ENCODE results near the gene UPK3BL1. TPM values are rescaled to one million over a fixed set of nuclear protein-coding genes. Genes with fewer than 3 reads are reported as not detected.
"Not testable (repeated sequence)": the region's sequence is repeated elsewhere in the genome, so short reads cannot be mapped to it uniquely, and the experiment has no call there.

Gene UPK3BL1
- total and polyA plus RNA-seq, 2 donors, result 49.0 to 135 TPM

DNA sequence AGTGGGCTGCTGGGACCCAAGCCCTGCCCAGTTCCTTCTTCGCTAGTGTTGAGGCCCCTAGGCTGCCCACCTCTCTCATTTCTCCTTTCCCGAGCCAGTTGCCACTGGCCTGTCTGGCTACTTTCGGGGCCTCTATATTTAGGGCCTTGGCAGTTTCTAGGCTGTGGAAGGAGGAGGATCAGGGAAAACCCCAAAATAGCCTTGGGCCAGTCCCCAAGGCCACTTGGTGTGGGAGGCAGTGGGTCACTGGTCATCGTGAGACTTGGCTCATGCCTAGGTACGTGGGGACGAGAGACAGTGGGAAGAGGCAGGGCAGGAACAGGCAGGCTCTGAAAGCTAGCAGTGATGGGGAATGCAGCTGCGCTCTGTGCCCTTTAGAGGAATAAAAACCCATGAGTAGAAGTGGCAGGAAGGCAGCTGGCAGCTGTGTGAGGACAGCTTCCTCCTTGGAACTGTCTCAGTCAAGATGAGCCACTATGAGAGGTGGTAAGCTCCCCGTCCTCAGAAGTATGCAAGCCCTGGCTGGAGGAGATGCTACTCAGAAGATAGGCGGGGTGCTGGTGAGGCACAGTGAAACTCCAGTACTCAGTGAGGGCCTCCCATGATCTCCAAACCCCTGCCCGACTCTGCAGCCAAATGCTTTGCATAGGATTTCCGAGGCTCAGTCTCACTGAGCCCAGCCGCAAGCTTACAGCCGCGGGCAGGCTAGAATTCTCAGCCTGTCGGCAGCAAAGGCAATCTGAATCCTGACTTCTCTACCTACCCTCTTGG is 28.8 kb downstream of the UPK3BL1 start:
- not testable (repeated sequence) for H3K27ac ChIP-seq (ENCODE audit: low read depth); H3K4me3 ChIP-seq (ENCODE audit: low read depth, low read length); DNase-seq (ENCODE audit: extremely low spot score); H3K36me3 ChIP-seq (ENCODE audit: insufficient read depth); H3K4me1 ChIP-seq (ENCODE audit: insufficient read depth)
- WGBS, result 48% methylated on average over 5 of the region's 15 CpGs

DNA sequence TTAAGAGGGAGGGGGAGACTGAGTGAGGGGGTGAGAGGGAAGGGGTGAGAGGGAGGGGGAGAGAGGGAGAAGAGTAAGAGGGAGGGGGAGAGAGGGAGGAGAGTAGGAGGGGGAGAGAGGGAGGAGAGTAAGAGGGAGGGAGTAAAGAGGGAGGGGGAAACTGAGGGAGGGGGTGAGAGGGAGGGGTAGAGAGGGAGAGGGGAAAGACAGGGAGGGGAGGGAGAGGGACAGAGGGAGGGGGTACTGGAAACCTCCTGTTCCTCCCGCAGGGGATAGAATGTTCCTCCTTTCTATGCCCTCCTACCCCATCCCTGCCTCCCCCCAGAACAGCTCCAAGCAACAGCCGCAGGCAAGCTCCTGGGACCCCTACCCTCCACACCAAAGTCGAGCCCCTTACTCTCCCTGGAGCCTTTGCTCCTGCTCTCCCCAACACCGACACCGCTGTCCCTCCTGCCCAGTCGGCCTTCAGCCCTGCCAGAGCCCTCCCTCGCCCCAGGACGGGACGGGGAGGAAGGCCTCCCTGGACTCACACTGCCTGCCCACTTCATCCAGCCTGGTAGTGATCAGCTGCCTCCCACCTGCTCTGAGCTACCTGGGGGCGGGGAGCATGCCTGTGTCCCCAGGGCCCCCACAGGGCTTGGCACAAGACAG is 30.8 kb downstream of the UPK3BL1 start:
- not testable (repeated sequence) for DNase-seq (ENCODE audit: extremely low spot score); H3K27ac ChIP-seq (ENCODE audit: low read depth)

DNA sequence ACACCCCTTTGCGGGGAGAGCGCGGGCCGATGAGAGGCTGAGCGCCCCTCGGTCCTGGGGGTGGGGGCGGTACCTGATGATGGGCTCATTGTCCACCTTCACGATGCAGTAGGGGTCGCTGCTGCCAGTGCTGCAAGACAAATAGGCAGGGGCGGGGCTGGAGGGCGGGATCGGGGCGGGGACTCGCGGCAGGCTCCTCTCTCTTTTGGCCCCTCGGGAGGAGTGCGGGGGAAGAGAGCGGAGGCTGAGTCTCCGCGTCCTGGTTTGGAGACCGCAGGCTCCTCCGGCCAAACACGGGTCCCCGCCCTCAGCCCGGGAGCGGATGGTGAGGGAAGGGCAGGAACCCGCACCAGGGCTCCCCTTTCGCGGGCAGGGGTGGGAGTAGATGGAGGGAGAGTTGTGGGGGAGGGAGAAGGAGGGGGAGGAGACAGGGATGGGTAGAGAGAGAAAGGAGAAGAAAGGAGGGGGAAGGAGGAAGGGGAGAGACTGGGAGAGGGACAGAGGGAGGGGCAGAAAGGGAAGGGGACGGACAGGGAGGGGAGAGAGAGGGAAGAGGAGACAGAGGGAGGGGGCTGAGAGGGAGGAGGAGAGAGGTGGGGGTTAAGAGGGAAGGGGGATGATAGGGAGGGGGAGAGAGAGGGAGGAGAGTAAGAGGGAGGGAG is 31.4 kb downstream of the UPK3BL1 start:
- no CpG with 5 or more reads among the region's 30 CpGs for WGBS

More for the DNA sequence above, 30.8 kb downstream of the UPK3BL1 start:
- H3K36me3 ChIP-seq (ENCODE audit: insufficient read depth); H3K4me1 ChIP-seq (ENCODE audit: insufficient read depth); H3K4me3 ChIP-seq (ENCODE audit: low read depth, low read length): not testable (repeated sequence)
- 17% methylated on average over 8 of the region's 10 CpGs for WGBS

DNA sequence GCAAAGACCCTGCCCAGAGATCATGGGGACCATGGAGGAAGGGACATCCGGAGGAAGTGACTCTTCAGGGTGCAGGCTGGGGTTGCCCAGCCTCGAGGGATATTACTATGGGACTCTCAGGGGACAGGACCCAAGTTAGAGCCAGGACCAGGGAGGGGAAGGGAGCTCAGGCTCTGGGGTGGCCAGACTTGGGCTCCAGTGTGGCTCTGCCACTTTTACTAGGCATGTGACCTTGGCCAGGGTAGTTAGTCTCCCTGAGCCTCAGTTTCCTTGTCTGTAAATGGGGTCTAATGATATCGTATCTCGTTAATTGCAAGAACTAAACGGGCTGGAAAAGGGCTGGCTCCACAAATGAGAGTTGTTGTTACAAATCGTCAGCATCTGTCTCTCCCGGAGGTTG is 32.1 kb downstream of the UPK3BL1 start:
- H3K36me3 ChIP-seq (ENCODE audit: insufficient read depth); DNase-seq (ENCODE audit: extremely low spot score); H3K4me1 ChIP-seq (ENCODE audit: insufficient read depth); H3K4me3 ChIP-seq (ENCODE audit: low read depth, low read length); H3K27ac ChIP-seq (ENCODE audit: low read depth): not testable (repeated sequence)
- no CpG with 5 or more reads among the region's 7 CpGs for WGBS

More for the DNA sequence above, 31.4 kb downstream of the UPK3BL1 start:
- not testable (repeated sequence) for DNase-seq (ENCODE audit: extremely low spot score); H3K4me1 ChIP-seq (ENCODE audit: insufficient read depth); H3K4me3 ChIP-seq (ENCODE audit: low read depth, low read length); H3K36me3 ChIP-seq (ENCODE audit: insufficient read depth); H3K27ac ChIP-seq (ENCODE audit: low read depth)

DNA sequence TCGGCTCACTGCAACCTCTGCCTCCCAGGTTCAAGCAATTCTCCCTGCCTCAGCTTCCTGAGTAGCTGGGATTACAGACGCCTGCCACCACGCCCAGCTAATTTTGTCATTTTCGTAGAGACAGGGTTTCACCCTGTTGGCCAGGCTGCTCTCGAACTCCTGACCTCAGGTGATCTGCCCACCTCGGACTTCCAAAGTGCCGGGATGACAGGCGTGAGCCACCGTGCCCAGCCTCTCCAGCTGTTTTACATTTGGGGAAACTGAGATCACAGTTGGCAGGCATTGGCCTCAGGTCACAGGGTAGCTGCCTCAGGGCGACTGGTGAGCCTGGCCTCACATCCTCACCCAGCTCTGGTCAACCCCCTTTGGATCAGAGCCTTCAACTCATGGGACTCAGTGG is 32.9 kb downstream of the UPK3BL1 start:
- H3K27ac ChIP-seq (ENCODE audit: low read depth); H3K4me1 ChIP-seq (ENCODE audit: insufficient read depth); H3K4me3 ChIP-seq (ENCODE audit: low read depth, low read length); DNase-seq (ENCODE audit: extremely low spot score); H3K36me3 ChIP-seq (ENCODE audit: insufficient read depth): not testable (repeated sequence)
- WGBS, result 70% methylated on average over 5 of the region's 10 CpGs

DNA sequence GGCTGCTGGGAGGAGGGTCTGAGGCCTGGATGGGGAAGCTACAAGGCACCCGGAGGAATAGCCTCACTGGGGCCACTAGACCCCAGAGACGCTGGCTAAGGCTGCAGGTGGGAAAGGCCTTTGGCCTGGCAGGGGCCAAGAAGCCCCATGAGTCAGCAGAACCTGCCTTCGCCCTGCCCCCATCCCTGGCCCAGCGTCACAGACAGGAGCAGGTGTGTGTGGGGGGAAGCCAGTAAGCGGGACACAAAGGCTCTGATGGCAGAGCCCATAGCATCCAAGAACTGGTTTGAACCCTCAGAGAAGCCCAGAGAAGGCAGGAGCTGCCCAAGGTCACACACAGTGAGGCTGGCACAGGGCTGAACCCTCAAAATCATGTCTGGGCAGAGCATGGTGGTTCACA is 35.7 kb downstream of the UPK3BL1 start:
- no CpG with 5 or more reads among the region's 5 CpGs for WGBS

DNA sequence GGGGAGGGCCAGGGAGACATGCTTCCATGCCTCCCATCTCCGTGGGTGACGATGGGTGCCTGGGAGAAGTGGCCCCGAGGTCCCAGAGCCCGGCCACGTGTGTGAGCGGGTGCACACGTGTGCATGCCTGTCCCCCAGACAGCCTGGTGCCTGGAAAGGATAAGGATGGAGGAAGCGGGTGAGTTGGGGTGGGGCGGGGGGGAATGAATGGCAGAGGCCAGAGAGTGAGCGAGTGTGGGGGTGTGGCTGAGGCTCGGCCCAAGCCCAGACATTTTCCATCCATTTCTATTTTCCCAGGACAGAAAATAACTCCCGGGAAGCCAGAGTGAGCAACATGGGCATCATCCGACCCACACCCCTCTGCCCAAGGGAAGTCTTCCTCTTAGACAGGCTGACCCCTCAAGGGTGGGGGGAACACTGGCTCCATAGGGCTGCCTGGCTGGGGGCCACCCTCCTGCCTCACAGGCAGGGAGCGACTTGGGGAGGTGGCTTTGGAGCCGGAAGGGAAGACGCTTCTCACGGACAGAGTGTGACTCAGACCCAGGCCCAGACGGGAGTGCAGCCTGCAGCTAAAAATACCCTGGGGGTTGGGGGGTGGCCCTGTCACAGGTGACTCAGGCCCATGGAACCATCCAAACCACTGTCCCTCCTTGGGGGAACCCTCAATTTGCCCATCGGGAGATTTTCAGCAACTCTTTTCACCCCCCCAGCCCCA is 38.0 kb downstream of the UPK3BL1 start:
- H3K4me1 ChIP-seq (ENCODE audit: insufficient read depth); H3K4me3 ChIP-seq (ENCODE audit: low read depth, low read length); DNase-seq (ENCODE audit: extremely low spot score); H3K36me3 ChIP-seq (ENCODE audit: insufficient read depth); H3K27ac ChIP-seq (ENCODE audit: low read depth): not testable (repeated sequence)
- 44% methylated on average over 5 of the region's 19 CpGs for WGBS

More for the DNA sequence above, 35.7 kb downstream of the UPK3BL1 start:
- H3K36me3 ChIP-seq (ENCODE audit: insufficient read depth); DNase-seq (ENCODE audit: extremely low spot score); H3K4me1 ChIP-seq (ENCODE audit: insufficient read depth); H3K27ac ChIP-seq (ENCODE audit: low read depth); H3K4me3 ChIP-seq (ENCODE audit: low read depth, low read length): not testable (repeated sequence)

DNA sequence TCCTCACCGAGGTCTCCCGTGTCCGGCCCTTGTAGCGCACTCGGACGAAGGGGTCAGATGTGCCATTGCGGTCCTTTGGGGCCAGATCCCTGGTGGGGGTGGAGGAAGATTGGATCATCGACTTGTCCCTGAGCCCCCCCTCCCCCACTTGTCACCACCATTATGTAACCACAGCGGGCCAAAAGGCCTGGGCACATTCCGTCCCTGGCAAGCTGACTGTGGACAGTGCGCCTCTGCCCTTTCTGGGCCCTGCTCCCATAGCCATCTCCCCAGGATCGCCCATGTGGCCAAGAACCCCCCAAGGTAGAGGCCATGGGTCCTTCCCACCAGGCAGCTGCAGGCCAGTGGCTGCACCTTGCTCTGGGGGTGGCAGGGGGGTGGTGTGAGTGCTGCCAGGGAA is 40.3 kb downstream of the UPK3BL1 start:
- H3K36me3 ChIP-seq (ENCODE audit: insufficient read depth); H3K4me1 ChIP-seq (ENCODE audit: insufficient read depth); H3K27ac ChIP-seq (ENCODE audit: low read depth); H3K4me3 ChIP-seq (ENCODE audit: low read depth, low read length); DNase-seq (ENCODE audit: extremely low spot score): not testable (repeated sequence)
- no CpG with 5 or more reads among the region's 12 CpGs for WGBS

DNA sequence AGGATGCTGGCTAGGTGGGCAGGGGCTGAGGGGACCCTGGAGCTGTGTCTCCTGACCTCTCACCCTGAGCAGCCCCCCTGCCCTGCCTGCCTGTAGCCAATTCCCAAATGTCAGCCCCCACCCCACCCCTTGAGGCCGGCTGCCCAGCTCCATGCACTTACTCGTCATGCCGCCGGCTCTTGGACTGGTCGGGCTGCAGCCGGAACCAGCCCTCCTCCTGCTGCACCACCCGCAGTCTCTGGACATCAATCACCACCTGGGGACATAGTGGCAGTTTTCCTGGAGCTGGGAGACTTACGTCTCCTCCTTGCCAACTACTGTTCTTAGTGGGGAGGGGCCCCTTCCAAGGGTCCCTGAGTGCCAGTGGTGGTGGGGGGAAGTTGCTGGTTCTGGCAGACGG is 42.9 kb downstream of the UPK3BL1 start:
- H3K4me3 ChIP-seq (ENCODE audit: low read depth, low read length); H3K36me3 ChIP-seq (ENCODE audit: insufficient read depth); H3K4me1 ChIP-seq (ENCODE audit: insufficient read depth); DNase-seq (ENCODE audit: extremely low spot score); H3K27ac ChIP-seq (ENCODE audit: low read depth): not testable (repeated sequence)
- WGBS, result no CpG with 5 or more reads among the region's 9 CpGs

DNA sequence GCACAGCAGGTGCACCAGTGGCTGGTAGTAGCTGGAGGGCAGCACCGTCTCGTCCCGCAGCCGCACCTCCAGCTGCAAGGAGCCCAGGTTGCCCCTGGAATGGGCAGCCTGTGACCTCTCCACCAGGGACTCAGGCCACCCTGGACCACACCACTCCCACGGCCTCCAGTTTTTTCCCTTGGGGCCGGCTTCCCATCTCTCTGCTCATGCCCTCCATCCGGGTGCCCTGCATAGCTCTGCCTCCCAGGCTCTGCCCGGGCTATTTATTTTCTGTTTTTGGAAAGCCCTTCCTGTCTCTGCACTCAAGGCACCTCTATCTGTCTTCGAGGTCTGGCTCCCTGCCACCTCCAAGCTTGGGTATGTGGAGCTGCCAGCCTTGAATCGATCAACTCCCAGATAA is 46.6 kb downstream of the UPK3BL1 start:
- not testable (repeated sequence) for H3K4me1 ChIP-seq (ENCODE audit: insufficient read depth); DNase-seq (ENCODE audit: extremely low spot score); H3K27ac ChIP-seq (ENCODE audit: low read depth); H3K4me3 ChIP-seq (ENCODE audit: low read depth, low read length); H3K36me3 ChIP-seq (ENCODE audit: insufficient read depth)
- 69% methylated on average over 4 of the region's 10 CpGs for WGBS

DNA sequence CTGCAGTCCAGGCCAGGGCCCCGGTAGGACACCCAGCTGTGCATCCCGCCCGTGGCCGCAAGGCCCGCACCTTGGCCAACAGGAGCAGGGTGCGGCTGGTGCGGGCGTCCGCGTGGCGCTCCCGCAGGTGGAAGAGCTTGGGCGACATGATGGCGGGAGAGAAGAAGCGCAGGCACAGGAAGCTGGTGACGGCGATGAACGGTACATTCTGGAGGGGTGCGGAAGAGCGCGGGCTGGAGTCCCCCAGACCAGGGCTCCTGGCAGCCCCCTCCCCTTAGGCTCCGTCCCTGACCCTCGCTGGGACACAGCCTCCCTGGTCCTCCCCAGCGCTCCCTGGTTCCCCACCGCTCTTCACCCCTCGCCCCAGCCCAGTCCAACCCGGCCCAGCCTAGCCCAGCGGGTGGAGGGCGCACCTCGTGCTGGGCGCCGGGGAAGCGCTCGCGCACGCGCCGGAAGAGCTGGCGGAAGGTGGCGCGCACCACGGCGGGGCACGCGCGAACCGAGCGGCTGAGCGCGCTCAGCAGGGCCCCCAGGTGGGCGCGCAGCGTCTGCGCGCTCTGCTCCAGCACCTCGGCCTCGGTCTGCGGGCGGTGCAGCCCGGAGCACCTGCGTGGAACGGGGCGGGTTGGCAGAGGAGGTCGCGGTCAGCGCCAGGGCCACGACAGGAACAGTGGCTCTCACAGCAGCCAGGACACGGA is 48.8 kb downstream of the UPK3BL1 start:
- H3K36me3 ChIP-seq (ENCODE audit: insufficient read depth); DNase-seq (ENCODE audit: extremely low spot score); H3K4me3 ChIP-seq (ENCODE audit: low read depth, low read length); H3K4me1 ChIP-seq (ENCODE audit: insufficient read depth); H3K27ac ChIP-seq (ENCODE audit: low read depth): not testable (repeated sequence)
- WGBS, result no CpG with 5 or more reads among the region's 68 CpGs

DNA sequence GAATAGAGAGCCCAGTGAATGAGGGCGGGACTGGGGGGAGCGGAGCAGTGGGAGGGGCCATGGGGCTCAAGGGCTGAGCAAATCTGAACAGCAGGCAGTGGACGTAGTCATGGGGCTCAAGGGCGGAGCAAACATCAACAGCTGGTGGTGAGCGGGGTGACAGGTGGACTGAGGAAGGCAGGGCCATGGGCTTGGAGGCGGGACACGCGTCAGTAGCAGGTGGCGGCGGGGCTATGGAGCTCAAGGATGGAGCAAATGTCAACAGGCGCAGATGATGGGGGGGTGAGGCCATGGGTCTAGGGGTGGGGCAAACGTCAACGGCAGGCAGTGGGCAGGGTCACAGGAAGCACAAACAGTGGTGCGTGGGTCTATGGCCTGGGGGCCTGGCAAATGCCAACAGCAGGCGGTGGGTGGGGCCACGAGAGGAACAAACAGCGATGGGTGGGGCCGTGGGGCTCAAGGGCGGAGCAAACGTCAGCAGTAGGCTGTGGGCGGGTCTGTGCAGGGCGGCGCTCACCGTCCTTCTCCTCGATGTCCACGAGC is 50.0 kb downstream of the UPK3BL1 start:
- 26% methylated on average over 6 of the region's 26 CpGs for WGBS
- not testable (repeated sequence) for H3K4me3 ChIP-seq (ENCODE audit: low read depth, low read length); H3K27ac ChIP-seq (ENCODE audit: low read depth); DNase-seq (ENCODE audit: extremely low spot score); H3K4me1 ChIP-seq (ENCODE audit: insufficient read depth); H3K36me3 ChIP-seq (ENCODE audit: insufficient read depth)

DNA sequence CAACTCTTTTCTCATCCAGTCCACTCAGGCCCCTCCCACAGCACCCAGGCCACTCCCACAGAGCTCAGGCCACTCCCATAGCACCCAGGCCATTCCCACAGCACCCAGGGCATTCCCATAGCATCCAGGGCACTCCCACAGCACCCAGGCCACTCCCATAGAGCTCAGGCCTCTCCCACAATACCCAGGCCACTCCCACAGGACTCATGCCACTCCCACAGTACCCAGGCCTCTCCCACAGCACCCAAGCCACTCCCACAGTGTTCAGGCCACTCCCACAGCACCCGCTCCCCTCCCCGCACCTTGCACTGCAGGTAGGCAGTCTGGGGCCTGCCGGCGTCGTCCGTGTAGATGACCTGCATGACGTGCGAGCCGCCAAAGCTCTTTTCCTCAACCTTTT is 52.7 kb downstream of the UPK3BL1 start:
- not testable (repeated sequence) for DNase-seq (ENCODE audit: extremely low spot score); H3K27ac ChIP-seq (ENCODE audit: low read depth); H3K4me3 ChIP-seq (ENCODE audit: low read depth, low read length); H3K4me1 ChIP-seq (ENCODE audit: insufficient read depth); H3K36me3 ChIP-seq (ENCODE audit: insufficient read depth)
- WGBS, result no CpG with 5 or more reads among the region's 9 CpGs
